Measurements from ENCODE around the gene UBE2H.

Gene UBE2H

GRCh38 chr7:129986600-129986999, 33.8 kb upstream of the UBE2H start:
- H3K4me3 ChIP-seq (replicated peaks; ENCODE audit: insufficient read depth, low read length): no peak overlapping the region
- DNase-seq (ENCODE audit: low read depth in 1 of 2, low spot score in 1 of 2): no peak
- no peaks in the 10 kb centered on the region for H3K27me3 ChIP-seq (ENCODE audit: insufficient read depth, poor library complexity, severe bottlenecking)
- TF ChIP-seq GABPA (IDR thresholded peaks at IDR 0.05; ENCODE audit: low read depth): no peak
- TF ChIP-seq SPI1 (IDR thresholded peaks at IDR 0.05; ENCODE audit: borderline replicate concordance, low read depth): no peak
- TF ChIP-seq CTCF (IDR thresholded peaks at IDR 0.05; ENCODE audit: insufficient read depth, low read length): no peak
- TF ChIP-seq POLR2AphosphoS5 (IDR thresholded peaks at IDR 0.05; ENCODE audit: low read depth): no peak
- no peak for TF ChIP-seq REST (IDR thresholded peaks at IDR 0.05; ENCODE audit: insufficient replicate concordance, low read depth)
- H3K27ac ChIP-seq (replicated peaks): no peak overlapping the region

GRCh38 chr7:129980667-129981066, 27.9 kb upstream of the UBE2H start:
- TF ChIP-seq CTCF (IDR thresholded peaks at IDR 0.05; ENCODE audit: insufficient read depth, low read length): no peak
- TF ChIP-seq GABPA (IDR thresholded peaks at IDR 0.05; ENCODE audit: low read depth): no peak
- TF ChIP-seq POLR2AphosphoS5 (IDR thresholded peaks at IDR 0.05; ENCODE audit: low read depth): no peak
- TF ChIP-seq REST (IDR thresholded peaks at IDR 0.05; ENCODE audit: insufficient replicate concordance, low read depth): no peak
- no peak for TF ChIP-seq SPI1 (IDR thresholded peaks at IDR 0.05; ENCODE audit: borderline replicate concordance, low read depth)
- no peak for DNase-seq (ENCODE audit: low read depth in 1 of 2, low spot score in 1 of 2)
- Histone ChIP-seq H3K27me3 (ENCODE audit: insufficient read depth, poor library complexity, severe bottlenecking) (no peaks in the 10 kb centered on the region), H3K4me3 (replicated peaks; ENCODE audit: insufficient read depth, low read length) (no peak overlapping the region), H3K27ac (replicated peaks) (no peak overlapping the region)

GRCh38 chr7:129975309-129975708, 22.5 kb upstream of the UBE2H start:
- Histone ChIP-seq H3K27me3 (ENCODE audit: insufficient read depth, poor library complexity, severe bottlenecking) (no peaks in the 10 kb centered on the region), H3K4me3 (replicated peaks; ENCODE audit: insufficient read depth, low read length) (no peak overlapping the region), H3K27ac (replicated peaks) (no peak overlapping the region)
- no peak for DNase-seq (ENCODE audit: low read depth in 1 of 2, low spot score in 1 of 2)
- no peak for TF ChIP-seq REST (IDR thresholded peaks at IDR 0.05; ENCODE audit: insufficient replicate concordance, low read depth)
- no peak for TF ChIP-seq GABPA (IDR thresholded peaks at IDR 0.05; ENCODE audit: low read depth)
- TF ChIP-seq CTCF (IDR thresholded peaks at IDR 0.05; ENCODE audit: insufficient read depth, low read length): no peak
- TF ChIP-seq POLR2AphosphoS5 (IDR thresholded peaks at IDR 0.05; ENCODE audit: low read depth): no peak
- TF ChIP-seq SPI1 (IDR thresholded peaks at IDR 0.05; ENCODE audit: borderline replicate concordance, low read depth): no peak
